CD4-positive, alpha-beta T cell (primary cell): Measurements from ENCODE around the gene DOK1. TPM values are rescaled to one million over a fixed set of nuclear protein-coding genes. Genes with fewer than 3 reads are reported as not detected.
"Not testable (repeated sequence)": the region's sequence is repeated elsewhere in the genome, so short reads cannot be mapped to it uniquely, and the experiment has no call there.

Source experiments
- ATAC-seq: fragments of 200-7000 bp; cut with Tn5 transposase; one replicate; pipeline ENCODE4 v1.10.0; 2022; ENCODE audit warnings: mild to moderate bottlenecking; ENCODE audit not compliant: poor library complexity
- CTCF ChIA-PET: fragments of 350-600 bp; sonication (Branson Sonifier 250); formaldehyde crosslinking; loops from one replicate; lab custom pipeline; 2021; ENCODE audit warnings: antibody characterized with exemption, inconsistent platforms; lab: Charles Lee
- POLR2A ChIA-PET: fragments of 350-600 bp; sonication (Branson Sonifier 250); formaldehyde crosslinking; loops from one replicate; lab custom pipeline; 2021; ENCODE audit warnings: antibody characterized with exemption, inconsistent platforms; lab: Charles Lee
- DNase-seq, 14 experiments: peaks; one replicate each; pipeline ENCODE4 v3.0.0-alpha.2; 2013 to 2020; ENCODE audit warnings: mixed read lengths in 2 of 14
- H3K27ac ChIP-seq, 2 donors: one replicate each; pipeline versions ENCODE4 v1.5.1 to v1.7.0; 2013; ENCODE audit warnings: low read length in 2 of 2, low read depth in 1 of 2, mild to moderate bottlenecking in 1 of 2
- H3K27me3 ChIP-seq, 2 experiments: 1 replicate in 1 of 2; 2 replicates in 1 of 2; pipeline versions ENCODE4 v1.6.1 to v1.7.0; 2013; ENCODE audit warnings: low read length in 2 of 2, control low read depth in 1 of 2, mild to moderate bottlenecking in 1 of 2, moderate library complexity in 1 of 2; ENCODE audit not compliant: insufficient read depth in 2 of 2, control insufficient read depth in 1 of 2
- H3K36me3 ChIP-seq: one replicate; pipeline ENCODE4 v1.6.1; 2013; ENCODE audit warnings: low read length, control low read depth; ENCODE audit not compliant: insufficient read depth
- H3K4me1 ChIP-seq: one replicate; pipeline ENCODE4 v1.6.1; 2013; ENCODE audit warnings: low read length, control low read depth; ENCODE audit not compliant: insufficient read depth
- H3K4me3 ChIP-seq: one replicate; pipeline ENCODE4 v1.5.1; 2013; ENCODE audit warnings: mild to moderate bottlenecking, low read length, moderate library complexity
- H3K9me3 ChIP-seq, 2 experiments: 1 replicate in 1 of 2; 2 replicates in 1 of 2; pipeline versions ENCODE4 v1.6.1 to v1.7.0; 2013; ENCODE audit warnings: low read length in 2 of 2, mild to moderate bottlenecking in 2 of 2, control low read depth in 1 of 2, moderate library complexity in 1 of 2; ENCODE audit not compliant: control insufficient read depth in 1 of 2, insufficient read depth in 1 of 2
- H3K27ac Mint-ChIP-seq: one replicate; pipeline ENCODE4 v1.8.0; 2020; ENCODE audit warnings: mixed read lengths
- H3K27me3 Mint-ChIP-seq: one replicate; pipeline ENCODE4 v1.8.0; 2021; ENCODE audit warnings: mixed read lengths
- H3K36me3 Mint-ChIP-seq: one replicate; pipeline ENCODE4 v1.8.0; 2021; ENCODE audit warnings: low read depth, mixed read lengths
- H3K4me1 Mint-ChIP-seq: one replicate; pipeline ENCODE4 v1.8.0; 2021; ENCODE audit warnings: low read depth, mixed read lengths
- H3K4me3 Mint-ChIP-seq: one replicate; pipeline ENCODE4 v1.8.0; 2020; ENCODE audit warnings: mild to moderate bottlenecking, mixed read lengths
- H3K9me3 Mint-ChIP-seq: one replicate; pipeline ENCODE4 v1.8.0; 2020; ENCODE audit warnings: mixed read lengths
- intact Hi-C, 2 experiments: fragments of 100-400 bp; cut with DNase I in 1 of 2; cut with micrococcal nuclease in 1 of 2; formaldehyde crosslinking; loops; one replicate each; pipeline versions ENCODE4 v1.15.1 to v1.9.0; 2023 to 2025; cut with DNase I, micrococcal nuclease
- total RNA-seq, 174 experiments: library from RNA in 2 of 174; stranded (reverse) in 2 of 174; gene quantifications; one replicate each; pipeline ENCODE4 v1.2.3 and lab custom pipeline; 2021 to 2026
- TF ChIP-seq, protein P1 (sequence below): fragments of 200-600 bp; IDR thresholded peaks from one replicate; pipeline ENCODE4 v1.8.0; 2022; ENCODE audit warnings: antibody characterized with exemption, mild to moderate bottlenecking

Gene DOK1
- total RNA-seq, 2 experiments from 2014 or later, result 3.4 to 6.0 TPM

DNA sequence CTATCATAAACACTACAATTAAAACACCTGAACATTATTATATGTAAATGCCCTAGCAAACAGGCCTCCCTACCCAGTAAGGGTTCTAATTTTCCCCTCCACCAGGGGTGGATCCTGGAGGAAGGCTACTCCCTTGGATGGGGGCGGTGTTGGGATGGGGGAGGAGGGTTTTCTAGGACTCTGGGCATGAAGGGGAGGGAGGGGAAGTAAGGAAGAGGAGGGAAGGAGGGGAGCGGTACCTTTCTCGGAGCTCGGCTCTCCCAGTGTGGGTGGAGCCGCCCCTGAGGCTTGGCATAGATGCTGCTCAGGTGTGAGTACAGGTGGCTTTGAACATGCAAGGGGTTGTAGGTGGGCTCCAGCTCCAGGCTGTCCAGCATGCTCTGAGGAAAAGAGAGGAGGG is 5.4 kb downstream of the DOK1 start:
- POLR2A ChIA-PET, result no interaction called here
- TF ChIP-seq, protein P1, sequence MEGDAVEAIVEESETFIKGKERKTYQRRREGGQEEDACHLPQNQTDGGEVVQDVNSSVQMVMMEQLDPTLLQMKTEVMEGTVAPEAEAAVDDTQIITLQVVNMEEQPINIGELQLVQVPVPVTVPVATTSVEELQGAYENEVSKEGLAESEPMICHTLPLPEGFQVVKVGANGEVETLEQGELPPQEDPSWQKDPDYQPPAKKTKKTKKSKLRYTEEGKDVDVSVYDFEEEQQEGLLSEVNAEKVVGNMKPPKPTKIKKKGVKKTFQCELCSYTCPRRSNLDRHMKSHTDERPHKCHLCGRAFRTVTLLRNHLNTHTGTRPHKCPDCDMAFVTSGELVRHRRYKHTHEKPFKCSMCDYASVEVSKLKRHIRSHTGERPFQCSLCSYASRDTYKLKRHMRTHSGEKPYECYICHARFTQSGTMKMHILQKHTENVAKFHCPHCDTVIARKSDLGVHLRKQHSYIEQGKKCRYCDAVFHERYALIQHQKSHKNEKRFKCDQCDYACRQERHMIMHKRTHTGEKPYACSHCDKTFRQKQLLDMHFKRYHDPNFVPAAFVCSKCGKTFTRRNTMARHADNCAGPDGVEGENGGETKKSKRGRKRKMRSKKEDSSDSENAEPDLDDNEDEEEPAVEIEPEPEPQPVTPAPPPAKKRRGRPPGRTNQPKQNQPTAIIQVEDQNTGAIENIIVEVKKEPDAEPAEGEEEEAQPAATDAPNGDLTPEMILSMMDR, result no peak
- CTCF ChIA-PET, result no interaction called here
- no peak for ATAC-seq
- Mint-ChIP-seq H3K4me1 (peaks cover 5% of the 10 kb centered on the region), H3K36me3 (peaks cover 11% of the 10 kb centered on the region), H3K9me3 (no peaks in the 10 kb centered on the region), H3K4me3 (no peak overlapping the region), H3K27me3 (peaks cover 36% of the 10 kb centered on the region), H3K27ac (no peak overlapping the region)
- H3K27ac ChIP-seq, result no peak overlapping the region
- H3K4me1 ChIP-seq, result peaks cover 15% of the 10 kb centered on the region
- intact Hi-C loops, result loop anchor here in 1 of 2 experiments (10.0 kb wide), 1 partner anchor 95 kb away; the partner anchor contains the start of gene SEMA4F
- peaks cover 0 to 4% of the 10 kb centered on the region in 2 experiments for H3K9me3 ChIP-seq
- H3K4me3 ChIP-seq, result no peak overlapping the region
- peaks cover 12% of the 10 kb centered on the region for H3K36me3 ChIP-seq
- no peak for DNase-seq
- no peaks in the 10 kb centered on the region for H3K27me3 ChIP-seq

DNA sequence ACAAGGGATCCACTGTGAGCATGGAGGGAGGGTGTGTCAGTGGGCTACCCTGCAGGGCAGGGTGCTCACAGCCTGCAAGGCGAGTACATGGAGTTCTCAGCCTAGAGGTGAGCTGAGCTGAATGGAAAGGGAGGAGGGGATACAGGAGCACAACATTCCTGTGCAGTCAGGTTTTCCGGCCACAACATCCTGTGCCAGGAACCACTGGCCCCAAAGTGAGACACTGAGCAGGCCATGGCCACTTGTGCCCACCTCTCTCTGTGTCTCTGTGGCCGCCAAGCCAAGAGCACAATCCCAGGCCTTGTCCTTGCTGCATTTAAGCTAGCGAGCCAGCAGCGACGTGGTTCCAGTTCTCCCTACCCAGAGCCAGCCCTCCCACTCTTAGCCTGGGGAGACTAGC is 6.1 kb downstream of the DOK1 start:
- intact Hi-C loops, result no loop called here
- no peak overlapping the region for H3K27ac Mint-ChIP-seq
- CTCF ChIA-PET, result no interaction called here
- TF ChIP-seq, protein P1, result no peak
- Histone ChIP-seq H3K36me3 (peaks cover 12% of the 10 kb centered on the region), H3K4me1 (peaks cover 8% of the 10 kb centered on the region), H3K9me3 (peaks cover 0 to 4% of the 10 kb centered on the region in 2 experiments), H3K4me3 (no peak overlapping the region), H3K27me3 (no peaks in the 10 kb centered on the region), H3K27ac (no peak overlapping the region)
- no peaks in the 10 kb centered on the region for H3K9me3 Mint-ChIP-seq
- POLR2A ChIA-PET, result no interaction called here
- no peaks in the 10 kb centered on the region for H3K4me1 Mint-ChIP-seq
- no peak overlapping the region for H3K4me3 Mint-ChIP-seq
- DNase-seq, result no peak
- peaks cover 37% of the 10 kb centered on the region for H3K27me3 Mint-ChIP-seq
- peaks cover 6% of the 10 kb centered on the region for H3K36me3 Mint-ChIP-seq
- no peak for ATAC-seq

DNA sequence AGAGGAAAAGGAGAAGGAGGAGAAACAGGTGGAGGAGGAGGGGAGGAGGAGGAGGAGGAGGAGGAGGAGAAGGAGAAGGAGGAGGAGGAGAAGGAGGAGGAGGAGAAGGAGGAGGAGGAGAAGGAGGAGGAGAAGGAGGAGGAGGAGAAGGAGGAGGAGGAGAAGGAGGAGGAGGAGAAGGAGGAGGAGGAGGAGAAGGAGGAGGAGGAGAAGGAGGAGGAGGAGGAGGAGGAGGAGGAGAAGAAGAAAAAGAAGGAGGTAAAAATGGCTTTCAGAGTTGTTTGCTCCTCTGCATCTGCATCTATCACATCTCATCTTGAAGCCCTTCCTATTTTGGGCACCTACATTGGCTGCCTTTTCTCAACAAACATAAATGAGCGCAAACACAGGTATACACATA is 6.5 kb downstream of the DOK1 start:
- H3K4me3 ChIP-seq, H3K36me3 Mint-ChIP-seq, intact Hi-C loops, ATAC-seq, H3K9me3 ChIP-seq, H3K4me1 ChIP-seq, H3K27me3 ChIP-seq, H3K27ac Mint-ChIP-seq, CTCF ChIA-PET, H3K27ac ChIP-seq, H3K4me1 Mint-ChIP-seq, H3K9me3 Mint-ChIP-seq, H3K4me3 Mint-ChIP-seq, DNase-seq, POLR2A ChIA-PET: not testable (repeated sequence)
- peaks cover 41% of the 10 kb centered on the region for H3K27me3 Mint-ChIP-seq
- peaks cover 10% of the 10 kb centered on the region for H3K36me3 ChIP-seq

DNA sequence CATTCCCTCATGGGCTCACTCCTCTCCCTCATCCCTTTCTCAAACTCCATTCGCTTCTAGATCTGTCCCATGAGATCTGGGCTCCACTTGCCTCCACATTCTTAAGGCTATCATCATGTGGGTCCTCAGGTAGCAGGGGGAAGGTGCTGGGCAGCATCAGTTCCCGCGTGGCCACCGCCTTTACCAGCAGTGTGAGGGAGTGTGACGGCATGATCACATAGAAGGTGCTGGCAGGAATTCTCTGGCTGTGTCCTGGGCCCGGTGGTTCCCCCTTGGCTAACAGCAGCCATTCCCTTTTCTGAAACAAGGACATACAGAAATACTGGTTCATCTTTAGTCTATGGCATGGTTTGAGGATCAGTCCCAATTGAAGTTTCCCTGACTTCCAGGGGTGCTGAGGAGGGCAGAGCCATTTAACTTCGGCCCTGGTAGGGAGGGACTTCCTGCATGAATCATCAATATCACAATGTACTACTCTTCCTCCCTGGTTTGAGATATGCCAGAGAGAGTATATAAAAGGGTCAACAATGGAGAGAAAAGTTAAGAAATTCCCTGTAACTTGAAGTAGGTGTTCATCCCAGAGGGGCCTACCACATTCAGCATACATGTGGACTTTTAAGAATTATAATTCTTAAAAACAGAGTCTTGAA is 7.7 kb downstream of the DOK1 start:
- H3K27me3 ChIP-seq, result no peaks in the 10 kb centered on the region
- no peaks in the 10 kb centered on the region for H3K4me1 ChIP-seq
- no peak for DNase-seq
- ChIA-PET POLR2A (no interaction called here), CTCF (no interaction called here)
- H3K36me3 ChIP-seq, result no peaks in the 10 kb centered on the region
- Mint-ChIP-seq H3K4me3 (no peak overlapping the region), H3K27me3 (peaks cover 49% of the 10 kb centered on the region), H3K36me3 (no peaks in the 10 kb centered on the region), H3K9me3 (no peaks in the 10 kb centered on the region), H3K27ac (no peak overlapping the region), H3K4me1 (no peaks in the 10 kb centered on the region)
- ATAC-seq, result no peak
- intact Hi-C loops, result no loop called here
- TF ChIP-seq, protein P1, result no peak
- no peaks in the 10 kb centered on the region for H3K9me3 ChIP-seq
- no peak overlapping the region for H3K27ac ChIP-seq
- H3K4me3 ChIP-seq, result no peak overlapping the region
